K562 (cell line): ENCODE results near the gene PPP1R10. TPM values are rescaled to one million over a fixed set of nuclear protein-coding genes. Genes with fewer than 3 reads are reported as not detected.

Source experiments
- ATAC-seq: fragments of 200-7000 bp; cut with Tn5 transposase; 3 replicates; pipeline ENCODE4 v1.9.1; 2020; ENCODE audit warnings: moderate library complexity
- BruUV-seq: library from RNA; stranded (reverse); fragments of 400-500 nt; replicated peaks from 2 replicates; lab custom pipeline; 2021; lab: Mats Ljungman, UMichigan
- CTCF ChIA-PET: fragments of 300-600 bp; formaldehyde crosslinking; extraction: SDS; loops from one replicate; lab custom pipeline; 2021; ENCODE audit warnings: low intra/inter-chr PET ratio; lab: Yijun Ruan, JAX
- POLR2A ChIA-PET: fragments of 300-600, 350-650 bp; sonication (Branson Sonifier 250); formaldehyde crosslinking; extraction: SDS; loops from one replicate; lab custom pipeline; 2021; ENCODE audit warnings: antibody characterized with exemption, inconsistent platforms; lab: Yijun Ruan, JAX
- DNase-seq, 4 experiments: peaks; one replicate each; pipeline versions ENCODE4 v3.0.0 to v3.0.0-alpha.2; 2011 to 2018; ENCODE audit warnings: low spot score in 3 of 4, mixed read lengths in 3 of 4; ENCODE audit errors: extremely low read depth in 1 of 4
- FAIRE-seq: peaks from 2 replicates; lab custom pipeline; 2011; peaks lifted over from hg19 to GRCh38; lab: Jason Lieb, UNC
- H2AFZ ChIP-seq: 2 replicates; pipeline ENCODE4 v1.6.0; 2011; ENCODE audit warnings: low read depth, low read length, control low read depth, inconsistent platforms
- H3K27ac ChIP-seq: fragments of 200-600 bp; 3 replicates; pipeline ENCODE4 v1.8.0; 2011; ENCODE audit warnings: low read depth, mild to moderate bottlenecking, control low read depth, inconsistent platforms, low read length, moderate library complexity, mixed read lengths; ENCODE audit errors: extremely low read depth
- H3K27me3 ChIP-seq, 2 experiments: fragments of 300-600 bp in 1 of 2; 2 replicates in 1 of 2; 3 replicates in 1 of 2; pipeline versions ENCODE4 v1.6.0 to v1.8.0; 2011; ENCODE audit warnings: inconsistent platforms in 2 of 2, low read length in 2 of 2, mild to moderate bottlenecking in 1 of 2, mixed read lengths in 1 of 2, moderate library complexity in 1 of 2; ENCODE audit not compliant: control insufficient read depth in 2 of 2, insufficient read depth in 2 of 2
- H3K36me3 ChIP-seq: fragments of 300-600 bp; 3 replicates; pipeline ENCODE4 v1.8.0; 2011; ENCODE audit warnings: mild to moderate bottlenecking, low read length, inconsistent platforms; ENCODE audit not compliant: control insufficient read depth, insufficient read depth
- H3K4me1 ChIP-seq, 2 experiments: fragments of 200-600 bp in 1 of 2; replicated peaks in 1 of 2; 2 replicates in 1 of 2; 3 replicates in 1 of 2; pipeline versions ENCODE4 v1.5.1 to v1.8.0; 2011; ENCODE audit warnings: inconsistent platforms in 2 of 2, low read length in 2 of 2, mild to moderate bottlenecking in 1 of 2, mixed read lengths in 1 of 2, moderate library complexity in 1 of 2; ENCODE audit not compliant: control insufficient read depth in 2 of 2, insufficient read depth in 2 of 2
- H3K4me2 ChIP-seq: 2 replicates; pipeline ENCODE4 v1.6.1; 2011; ENCODE audit warnings: low read length, control low read depth, inconsistent platforms, mixed read lengths; ENCODE audit not compliant: insufficient read depth
- H3K4me3 ChIP-seq: fragments of 200-600 bp; sonication (generic), shearing (Covaris generic); 2 replicates; pipeline ENCODE4 v1.5.1; 2016; ENCODE audit warnings: control low read depth, inconsistent platforms
- H3K79me2 ChIP-seq: fragments of 200-600 bp; 3 replicates; pipeline ENCODE4 v1.8.0; 2011; ENCODE audit warnings: low read length, inconsistent platforms; ENCODE audit not compliant: control insufficient read depth, insufficient read depth
- H3K9ac ChIP-seq, 2 experiments: 2 replicates each; pipeline versions ENCODE4 v1.6.0 to v1.6.1; 2011; ENCODE audit warnings: low read depth in 2 of 2, low read length in 2 of 2, control low read depth in 1 of 2, inconsistent platforms in 1 of 2, mild to moderate bottlenecking in 1 of 2, mixed read lengths in 1 of 2; ENCODE audit not compliant: insufficient read depth in 1 of 2
- H3K9me1 ChIP-seq: one replicate; pipeline ENCODE4 v1.6.0; 2011; ENCODE audit warnings: inconsistent platforms, mild to moderate bottlenecking, low read length, moderate library complexity; ENCODE audit not compliant: control insufficient read depth, insufficient read depth
- H3K9me3 ChIP-seq: replicated peaks from 2 replicates; pipeline ENCODE4 v1.5.1; 2011; ENCODE audit warnings: low read depth, low read length, inconsistent platforms; ENCODE audit not compliant: control insufficient read depth, insufficient read depth
- H4K20me1 ChIP-seq: replicated peaks from 2 replicates; pipeline ENCODE4 v1.6.1; 2011; ENCODE audit warnings: low read length, inconsistent platforms, mixed read lengths; ENCODE audit not compliant: control insufficient read depth, insufficient read depth
- CBFA2T2 ChIP-seq: fragments of 450-650 bp; conservative IDR thresholded peaks from 2 replicates; pipeline ENCODE4 v1.6.1; 2017; ENCODE audit warnings: mild to moderate bottlenecking
- POLR2AphosphoS5 ChIP-seq: IDR thresholded peaks from 2 replicates; pipeline ENCODE4 v1.6.1; 2011; ENCODE audit warnings: mild to moderate bottlenecking, low read depth, low read length, moderate library complexity; ENCODE audit not compliant: control insufficient read depth, insufficient read depth
- RBFOX2 ChIP-seq: fragments of 200-400 bp; formaldehyde crosslinking; IDR thresholded peaks from 2 replicates; pipeline ENCODE4 v1.6.1; 2017; ENCODE audit warnings: low read depth, mild to moderate bottlenecking, low read length, moderate library complexity
- SNIP1 ChIP-seq: fragments of 450-650 bp; IDR thresholded peaks from 2 replicates; pipeline ENCODE4 v1.7.1; 2017; ENCODE audit warnings: low read depth, mild to moderate bottlenecking
- WGBS: fragments of 100-300 bp; shearing (Covaris generic); methylation state at CpG from one replicate; pipeline ENCODE4 v1.1.6; 2016; ENCODE audit warnings: low coverage, mixed read lengths; ENCODE audit not compliant: insufficient coverage; ENCODE audit errors: missing lambda C conversion rate; 5-methylcytosine and 5-hydroxymethylcytosine counted together
- in situ Hi-C: fragments of 300-500 bp; cut with MboI; formaldehyde crosslinking; loops from 4 replicates; pipeline ENCODE4 v1.15.0; 2018; ENCODE audit warnings: inconsistent platforms, mixed read lengths
- intact Hi-C: fragments of 100-400 bp; cut with micrococcal nuclease; formaldehyde crosslinking; loops from 2 replicates; pipeline ENCODE4 v1.14.2; 2022
- polyA plus RNA-seq, 8 experiments: library from polyadenylated mRNA; depleted of rRNA in 4 of 8; stranded (reverse) in 5 of 8; unstranded in 3 of 8; fragments of >200 nt; fragmentation: Nextera tagmentation in 2 of 8; fragmentation: Illumina TruSeq in 1 of 8; extraction: Ambion mirVana in 2 of 8; extraction: Trizol in 1 of 8; gene quantifications; 2 replicates each; pipeline versions ENCODE4 v1.2.1 to v1.2.3, GENCODE V29; 2011 to 2014; ENCODE audit warnings: inconsistent platforms in 1 of 8, missing spikeins in 1 of 8
- total RNA-seq, 7 experiments: library from RNA; depleted of rRNA in 6 of 7; stranded (reverse); fragments of >200 nt in 6 of 7; fragmentation: Illumina TruSeq in 2 of 7; extraction: Trizol in 2 of 7; gene quantifications; 2 replicates each; pipeline versions ENCODE4 v1.2.1 to v1.2.3, GENCODE V29; 2011 to 2021; ENCODE audit warnings: low replicate concordance in 1 of 7

The PPP1R10 gene
- total and polyA plus RNA-seq, 9 of the 15 experiments (the other 6 are each of a cell fraction or from before 2014, with no cell fraction given), result 14.1 to 65.5 (median 32.6) TPM

DNA sequence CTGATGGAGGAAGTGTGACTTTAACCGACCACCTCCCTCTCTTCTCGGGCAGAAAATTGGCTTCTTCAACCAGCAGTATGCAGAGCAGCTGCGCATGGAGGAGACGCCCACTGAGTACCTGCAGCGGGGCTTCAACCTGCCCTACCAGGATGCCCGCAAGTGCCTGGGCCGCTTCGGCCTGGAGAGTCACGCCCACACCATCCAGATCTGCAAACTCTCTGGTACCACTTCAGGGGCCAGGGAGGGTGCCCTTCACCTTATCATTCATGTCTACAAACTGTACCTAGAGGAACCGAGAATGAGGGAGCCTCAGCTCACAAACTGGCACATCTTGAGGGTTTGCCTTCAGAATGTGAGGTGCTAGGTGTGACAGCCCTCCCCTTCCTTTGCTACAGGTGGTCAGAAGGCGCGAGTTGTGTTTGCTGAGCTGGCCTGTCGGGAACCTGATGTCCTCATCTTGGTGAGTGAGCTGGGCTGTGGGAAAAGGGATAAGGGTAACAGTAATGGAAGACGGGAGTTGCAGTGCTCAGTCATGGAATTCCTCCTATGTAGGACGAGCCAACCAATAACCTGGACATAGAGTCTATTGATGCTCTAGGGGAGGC, 27.2 kb downstream of the PPP1R10 start:
- Histone ChIP-seq H3K4me1 (peaks cover 3 to 4% of the 10 kb centered on the region in 2 experiments; a peak in 3 of 5 replicates), H3K27me3 (no peaks in the 10 kb centered on the region), H3K9ac (peak overlapping the region in 1 of 2 experiments; percentile 0; a peak in 1 of 4 replicates), H3K9me3 (no peaks in the 10 kb centered on the region), H3K27ac (no peak overlapping the region; the same call in 2 of the 3 replicates), H3K4me2 (no peak overlapping the region), H3K36me3 (peaks cover 98% of the 10 kb centered on the region), H3K79me2 (peaks cover 29% of the 10 kb centered on the region), H2AFZ (no peak overlapping the region), H4K20me1 (peaks cover 5% of the 10 kb centered on the region; the same call in 1 of the 2 replicates), H3K9me1 (peaks cover 5% of the 10 kb centered on the region), H3K4me3 (no peak overlapping the region)
- ATAC-seq, result no peak
- in situ Hi-C loops (no loop called here), intact Hi-C loops (no loop called here)
- 95% methylated on average over 15 of the region's 15 CpGs for WGBS
- TF ChIP-seq SNIP1, result no peak
- 0 out of 2 replicates have a peak, but pooled peaks have one; percentile 30 for TF ChIP-seq RBFOX2
- CTCF ChIA-PET, result no interaction called here
- no peak for FAIRE-seq
- POLR2A ChIA-PET, result interaction anchor here (0.7 to 3.1 kb wide), 12 partner anchors 9 to 287 kb away, joined by 3 to 52 read pairs (median 8); partner anchors contain the start of genes ABCF1, MRPS18B, PPP1R10 and PRR3
- DNase-seq, result no peak
- no TSS peak for BruUV-seq

- BruUV-seq, result no TSS peak
- H3K4me2 ChIP-seq, result no peak overlapping the region
- H3K9me1 ChIP-seq, result no peaks in the 10 kb centered on the region
- H3K36me3 ChIP-seq, result peaks cover 96% of the 10 kb centered on the region
- no peaks in the 10 kb centered on the region for H3K9me3 ChIP-seq
- no peak overlapping the region for H3K9ac ChIP-seq
- H4K20me1 ChIP-seq, result no peaks in the 10 kb centered on the region
- H2AFZ ChIP-seq, result no peak overlapping the region
- no peak for DNase-seq
- no peaks in the 10 kb centered on the region for H3K79me2 ChIP-seq
- in situ Hi-C loops (no loop called here), intact Hi-C loops (no loop called here)
- no peak overlapping the region for H3K4me3 ChIP-seq
- no peaks in the 10 kb centered on the region for H3K27me3 ChIP-seq
- no peak for ATAC-seq
- no peak overlapping the region for H3K27ac ChIP-seq
- TF ChIP-seq POLR2AphosphoS5 (0 out of 2 replicates have a peak, but pooled peaks have one; percentile 11), CBFA2T2 (no peak)
- POLR2A ChIA-PET, result interaction anchor here (0.8 to 8.4 kb wide), 8 partner anchors 8 to 30 kb away, joined by 3 to 67 read pairs (median 8); partner anchors contain the start of gene ABCF1
- no peak for FAIRE-seq
- CTCF ChIA-PET, result no interaction called here
- WGBS, result 93% methylated on average over 5 of the region's 5 CpGs
- H3K4me1 ChIP-seq, result no peaks in the 10 kb centered on the region
Measured at GRCh38 chr6:30583921-30584320, 33.1 kb downstream of the PPP1R10 start.
